HCEC 1CT (cell line): ENCODE measurements around the gene KRT82.
"Not testable (repeated sequence)": the region's sequence is repeated elsewhere in the genome, so short reads cannot be mapped to it uniquely, and the experiment has no call there.

Experiments used
- DNase-seq: peaks from one replicate; pipeline ENCODE4 v3.0.0-alpha.2; 2017

Gene KRT82

GRCh38 chr12:52434760-52435530 is 28.8 kb upstream of the KRT82 start:
- peak; percentile 22 for DNase-seq

- no peak for DNase-seq
These were observed 28.1 kb upstream of the KRT82 start, which contains the start of gene KRT75 for GRCh38 chr12:52434081-52434733. Gene KRT75 (minus strand): TSS chr12:52434371. CDS start chr12:52434304, 67 bp downstream.

- DNase-seq = no peak
These were observed 27.5 kb upstream of the KRT82 start for GRCh38 chr12:52433501-52434080.

- no peak for DNase-seq
These were observed 26.5 kb upstream of the KRT82 start for GRCh38 chr12:52432559-52433207.

- no peak for DNase-seq
These were observed 22.0 kb upstream of the KRT82 start for GRCh38 chr12:52428121-52428520.

GRCh38 chr12:52427083-52427482 is 20.9 kb upstream of the KRT82 start:
- DNase-seq = no peak

- DNase-seq = no peak
These were observed 19.9 kb upstream of the KRT82 start for GRCh38 chr12:52426034-52426433.

GRCh38 chr12:52425466-52425865 is 19.3 kb upstream of the KRT82 start:
- DNase-seq = no peak

- DNase-seq = no peak
These were observed 17.7 kb upstream of the KRT82 start for GRCh38 chr12:52423661-52424500.

- no peak for DNase-seq
These were observed 16.9 kb upstream of the KRT82 start for GRCh38 chr12:52423035-52423434.

- peak; percentile 5 for DNase-seq
These were observed 13.5 kb upstream of the KRT82 start for GRCh38 chr12:52419656-52420055.

GRCh38 chr12:52418576-52419110 is 12.5 kb upstream of the KRT82 start:
- DNase-seq = no peak

GRCh38 chr12:52417740-52418139 is 11.6 kb upstream of the KRT82 start:
- DNase-seq = no peak

GRCh38 chr12:52416795-52417194 is 10.7 kb upstream of the KRT82 start:
- no peak for DNase-seq

GRCh38 chr12:52415870-52416750 is 10.0 kb upstream of the KRT82 start:
- DNase-seq = peak; percentile 78

- DNase-seq = no peak
These were observed 8.8 kb upstream of the KRT82 start for GRCh38 chr12:52414936-52415335.

GRCh38 chr12:52413782-52414345 is 7.7 kb upstream of the KRT82 start:
- DNase-seq = no peak

- no peak for DNase-seq
These were observed 7.1 kb upstream of the KRT82 start for GRCh38 chr12:52413202-52413601.

- DNase-seq = no peak
These were observed 5.7 kb upstream of the KRT82 start for GRCh38 chr12:52411815-52412214.

GRCh38 chr12:52410589-52411248 is 4.6 kb upstream of the KRT82 start:
- not testable (repeated sequence) for DNase-seq
